Heart right ventricle (tissue), 16 donors: ENCODE data around the gene POTEF. TPM values are rescaled to one million over a fixed set of nuclear protein-coding genes. Genes with fewer than 3 reads are reported as not detected.
A peak's percentile ranks its signal among the peaks of the same experiment; 100 is the strongest.
"Not testable (repeated sequence)": the region's sequence is repeated elsewhere in the genome, so short reads cannot be mapped to it uniquely, and the experiment has no call there.

ENCODE experiments used
- ATAC-seq, 8 donors: fragments of 200-7000 bp; cut with Tn5 transposase; one replicate each; pipeline ENCODE4 v1.9.1; 2020; ENCODE audit warnings: mild to moderate bottlenecking in 8 of 8, moderate library complexity in 8 of 8, moderate number of reproducible peaks in 1 of 8
- DNase-seq, 2 donors: peaks; one replicate each; pipeline ENCODE4 v3.0.0-alpha.2; 2020
- H3K27ac ChIP-seq, 10 donors: fragments of 200-600 bp; sonication (generic) in 2 of 10; one replicate each; pipeline versions ENCODE4 v1.5.0 to v1.8.0; 2020 to 2022; ENCODE audit warnings: mild to moderate bottlenecking in 3 of 10
- H3K27me3 ChIP-seq, 7 donors: fragments of 200-600 bp; one replicate each; pipeline ENCODE4 v1.8.0; 2021 to 2022; ENCODE audit warnings: mild to moderate bottlenecking in 2 of 7
- H3K36me3 ChIP-seq, 9 donors: fragments of 200-600 bp; sonication (generic) in 1 of 9; one replicate each; pipeline versions ENCODE4 v1.5.0 to v1.8.0; 2020 to 2022; ENCODE audit warnings: mild to moderate bottlenecking in 2 of 9
- H3K4me1 ChIP-seq, 9 donors: fragments of 200-600 bp; sonication (generic) in 1 of 9; one replicate each; pipeline versions ENCODE4 v1.5.0 to v1.8.0; 2020 to 2022; ENCODE audit warnings: mild to moderate bottlenecking in 4 of 9
- H3K4me3 ChIP-seq, 10 donors: fragments of 200-600 bp; sonication (generic) in 2 of 10; one replicate each; pipeline versions ENCODE4 v1.5.0 to v1.8.0; 2020 to 2022; ENCODE audit warnings: mild to moderate bottlenecking in 7 of 10, moderate library complexity in 2 of 10
- H3K9me3 ChIP-seq, 11 donors: fragments of 200-600 bp in 10 of 11; sonication (generic) in 2 of 11; one replicate each; pipeline versions ENCODE4 v1.5.0 to v1.8.0; 2013 to 2022; ENCODE audit warnings: mild to moderate bottlenecking in 2 of 11, control low read depth in 1 of 11, moderate library complexity in 1 of 11
- WGBS, 2 donors: extraction: QIAGEN DNeasy Blood & Tissue Kit; methylation state at CpG; one replicate each; pipeline ENCODE4 v1.1.7; 2013; ENCODE audit warnings: inconsistent platforms in 1 of 2; 5-methylcytosine and 5-hydroxymethylcytosine counted together
- intact Hi-C, 10 donors: fragments of 100-400 bp; cut with DNase I; formaldehyde crosslinking; loops; one replicate each; pipeline versions ENCODE4 v1.11.1 to v1.14.2; 2022
- polyA plus RNA-seq, 2 donors: library from polyadenylated mRNA; stranded (reverse); fragments of 200-250 nt; gene quantifications; one replicate each; pipeline ENCODE4 v1.2.3, GENCODE V29; 2013
- total RNA-seq, 10 donors: library from RNA; stranded (reverse); fragmentation: NEBNext Ultra II Directional in 3 of 10; extraction: Animal tissue kit (Norgen Biotek cat#: 25700) in 3 of 10; gene quantifications; one replicate each; pipeline versions ENCODE4 v1.2.1 to v1.2.4, GENCODE V29; 2021 to 2023
- TF ChIP-seq, protein P1 (sequence below), 9 donors: fragments of 200-600 bp; sonication (generic) in 2 of 9; IDR thresholded peaks; one replicate each; pipeline versions ENCODE4 v1.5.0 to v1.8.0; 2021 to 2022; ENCODE audit warnings: antibody characterized with exemption in 9 of 9, mild to moderate bottlenecking in 5 of 9, moderate library complexity in 1 of 9
- donor health status: Arrhythmogenic right ventricular cardiomyopathy.
- donor health status: ischemic (EF 13 %, LVEDD 7.1; RV severe dilation, severe dysfunction).
- donor health status: healthy with polysubstance abuse.
- donor health status: DM: no; HTN: yes; CAD: no.
- donor health status: DM: no; HTN: no; CAD: no.
- donor health status: ischemic (EF 25% LVEDD 6.9; RV normal size, moderate dysfunction).
- donor health status: ischemic (EF 25% LVEDD 5.7; RV mildly dilated, moderate dysfunction).
- donor health status: healthy.
- donor health status: DM: yes; HTN: yes; CAD: no.
- donor health status: Ischemic cardiomyopathy.
- donor health status: ischemic (EF 35%, LVEDD 5.7; RV mildly dilated, moderate dysfunction).
- donor health status: nonischemic (EF 11% LVEDD 7.7; RV severe dilation, severe dysfunction).
- donor health status: DM: yes; HTN: yes; CAD: no.
- donor health status: PGD.
- donor health status: ischemic (EF 29% LVEDD 5.4; RV normal size, mild dysfunction).
- donor health status: nonischemic (EF 23%, LVEDD 6.1; RV moderate dilation, normal function).

Gene POTEF
- total and polyA plus RNA-seq, 12 donors: not detected

GRCh38 chr2:130139331-130140280 is 10.6 kb upstream of the POTEF start:
- H3K9me3 ChIP-seq, H3K4me3 ChIP-seq, H3K27ac ChIP-seq, ATAC-seq, H3K4me1 ChIP-seq, intact Hi-C loops, DNase-seq, H3K36me3 ChIP-seq: not testable (repeated sequence)
- whole genome bisulfite sequencing, 2 donors: 85 to 89% methylated on average over 26 to 27 of the region's 30 CpGs
- H3K27me3 ChIP-seq: peaks cover 0 to 20% (median 9%) of the 10 kb centered on the region in 7 donors

DNA sequence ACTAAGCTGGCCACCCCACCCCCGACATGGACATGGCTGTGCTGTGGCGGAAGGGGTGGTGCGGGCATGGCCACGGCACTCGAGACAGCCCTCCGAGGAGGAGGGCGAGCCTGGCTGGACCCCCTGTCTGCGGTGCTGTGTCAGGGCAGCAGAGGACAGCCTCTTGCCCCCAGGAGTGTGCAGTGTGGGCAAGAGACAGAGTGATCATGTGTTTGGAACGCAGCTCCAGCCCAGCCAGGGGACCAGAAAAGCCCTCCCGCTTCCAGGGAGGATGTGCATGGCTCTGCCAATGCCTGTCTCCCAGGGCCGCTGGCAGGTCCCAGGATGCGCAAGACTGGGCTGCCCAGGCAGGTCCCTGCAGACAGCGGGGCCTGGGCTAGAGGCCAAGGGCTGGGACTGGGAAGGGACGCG is 9.8 kb upstream of the POTEF start:
- H3K27ac ChIP-seq, intact Hi-C loops: not testable (repeated sequence)
- peak in 3 of 8 donors; percentile 24 to 46 (median 28) for ATAC-seq

DNA sequence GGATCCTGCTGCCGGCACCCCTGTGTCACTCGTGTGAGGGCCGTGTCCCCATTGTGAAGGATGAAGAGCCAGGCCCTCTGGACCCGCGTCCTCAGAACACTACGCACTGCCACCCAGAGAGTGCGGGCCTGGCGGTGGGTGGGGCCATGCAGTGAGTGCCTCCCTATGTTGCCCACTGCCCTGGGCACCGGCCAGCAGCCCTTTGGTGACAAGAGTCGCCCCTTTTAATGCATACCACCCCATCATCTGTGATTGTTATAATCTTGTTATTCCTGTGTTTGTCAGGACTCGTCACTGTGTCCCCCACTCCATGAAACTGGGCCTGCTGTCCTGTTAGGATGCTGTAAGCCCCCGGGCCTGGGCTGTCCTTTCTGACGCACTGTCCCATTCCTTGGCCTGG is 9.3 kb upstream of the POTEF start:
- H3K4me3 ChIP-seq, DNase-seq, ATAC-seq, H3K4me1 ChIP-seq, H3K9me3 ChIP-seq, H3K36me3 ChIP-seq, intact Hi-C loops, H3K27ac ChIP-seq: not testable (repeated sequence)
- 88 to 91% methylated on average over 9 to 10 of the region's 13 CpGs for WGBS, 2 donors
- H3K27me3 ChIP-seq: peaks cover 0 to 12% (median 4%) of the 10 kb centered on the region in 7 donors

More for the DNA sequence above, 9.8 kb upstream of the POTEF start:
- not testable (repeated sequence) for H3K9me3 ChIP-seq, DNase-seq, H3K4me1 ChIP-seq, H3K4me3 ChIP-seq, H3K36me3 ChIP-seq
- peaks cover 0 to 15% (median 6%) of the 10 kb centered on the region in 7 donors for H3K27me3 ChIP-seq
- WGBS, 2 donors: 68 to 73% methylated on average over 15 of the region's 15 CpGs

- WGBS, 2 donors: 73 to 79% methylated on average over 4 of the region's 5 CpGs
- DNase-seq, H3K27ac ChIP-seq, H3K27me3 ChIP-seq, H3K36me3 ChIP-seq, H3K9me3 ChIP-seq, H3K4me1 ChIP-seq, ATAC-seq, intact Hi-C loops, H3K4me3 ChIP-seq: not testable (repeated sequence)
These were observed 8.1 kb upstream of the POTEF start for GRCh38 chr2:130137118-130137517.

GRCh38 chr2:130136546-130136945 is 7.5 kb upstream of the POTEF start:
- H3K4me3 ChIP-seq, ATAC-seq: not testable (repeated sequence)
- whole genome bisulfite sequencing, 2 donors: 90 to 95% methylated on average over 8 of the region's 10 CpGs

DNA sequence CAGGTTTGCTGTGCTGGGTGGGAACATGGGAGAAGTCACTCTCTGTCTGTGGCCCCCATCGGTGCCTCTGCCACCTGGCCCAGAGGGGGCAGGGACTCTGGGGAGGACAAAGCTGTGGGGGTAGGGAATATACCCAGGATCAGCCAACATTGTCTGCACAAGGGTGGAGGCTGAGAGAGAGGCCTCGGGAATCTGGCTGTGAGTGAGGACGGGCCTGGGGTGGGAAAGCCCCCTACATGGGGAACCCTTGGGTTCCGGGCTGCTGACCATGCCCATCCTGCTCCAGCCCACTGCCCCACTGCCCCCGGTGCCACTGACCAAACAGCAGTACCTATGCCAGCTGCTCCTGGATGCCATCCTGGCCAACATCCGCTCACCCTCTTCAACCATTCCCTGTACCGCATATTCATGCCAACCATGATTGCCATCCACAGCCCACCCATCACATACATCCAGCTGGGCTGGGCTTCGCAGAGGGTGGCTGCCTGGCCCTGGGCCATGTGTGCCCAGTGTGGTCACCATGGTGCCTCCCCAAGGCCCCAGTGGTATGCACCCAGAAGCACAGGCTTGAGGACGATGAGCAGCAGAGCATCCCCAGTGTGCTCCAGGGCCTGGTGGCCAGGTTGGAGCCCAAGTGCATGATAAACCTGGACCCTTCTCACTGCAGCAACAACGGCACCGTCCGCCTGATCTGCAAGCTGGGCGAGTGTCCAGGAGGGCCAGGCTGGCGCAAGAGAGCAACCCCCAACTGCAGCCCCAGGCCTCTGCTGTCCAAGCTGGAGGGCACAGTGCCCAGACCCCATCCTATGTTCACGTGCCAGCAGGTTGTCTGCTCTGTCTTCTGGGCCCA is 6.9 kb upstream of the POTEF start:
- Histone ChIP-seq H3K27ac (no peak overlapping the region), H3K9me3 (no peaks in the 10 kb centered on the region), H3K4me1 (no peaks in the 10 kb centered on the region), H3K36me3 (no peaks in the 10 kb centered on the region), H3K27me3 (peaks cover 0 to 5% (median 0%) of the 10 kb centered on the region in 7 donors), H3K4me3 (no peak overlapping the region)
- intact Hi-C loops: no loop called here
- DNase-seq: no peak
- ATAC-seq: no peak
- WGBS, 2 donors: 92 to 94% methylated on average over 15 of the region's 15 CpGs
- TF ChIP-seq, protein P1, sequence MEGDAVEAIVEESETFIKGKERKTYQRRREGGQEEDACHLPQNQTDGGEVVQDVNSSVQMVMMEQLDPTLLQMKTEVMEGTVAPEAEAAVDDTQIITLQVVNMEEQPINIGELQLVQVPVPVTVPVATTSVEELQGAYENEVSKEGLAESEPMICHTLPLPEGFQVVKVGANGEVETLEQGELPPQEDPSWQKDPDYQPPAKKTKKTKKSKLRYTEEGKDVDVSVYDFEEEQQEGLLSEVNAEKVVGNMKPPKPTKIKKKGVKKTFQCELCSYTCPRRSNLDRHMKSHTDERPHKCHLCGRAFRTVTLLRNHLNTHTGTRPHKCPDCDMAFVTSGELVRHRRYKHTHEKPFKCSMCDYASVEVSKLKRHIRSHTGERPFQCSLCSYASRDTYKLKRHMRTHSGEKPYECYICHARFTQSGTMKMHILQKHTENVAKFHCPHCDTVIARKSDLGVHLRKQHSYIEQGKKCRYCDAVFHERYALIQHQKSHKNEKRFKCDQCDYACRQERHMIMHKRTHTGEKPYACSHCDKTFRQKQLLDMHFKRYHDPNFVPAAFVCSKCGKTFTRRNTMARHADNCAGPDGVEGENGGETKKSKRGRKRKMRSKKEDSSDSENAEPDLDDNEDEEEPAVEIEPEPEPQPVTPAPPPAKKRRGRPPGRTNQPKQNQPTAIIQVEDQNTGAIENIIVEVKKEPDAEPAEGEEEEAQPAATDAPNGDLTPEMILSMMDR (IDR thresholded peaks at IDR 0.05): no peak

More at GRCh38 chr2:130136546-130136945, 7.5 kb upstream of the POTEF start:
- DNase-seq, H3K27me3 ChIP-seq, H3K36me3 ChIP-seq, H3K27ac ChIP-seq, H3K9me3 ChIP-seq, H3K4me1 ChIP-seq, intact Hi-C loops: not testable (repeated sequence)

- H3K4me1 ChIP-seq, intact Hi-C loops, H3K36me3 ChIP-seq, DNase-seq, H3K27ac ChIP-seq, H3K4me3 ChIP-seq, H3K9me3 ChIP-seq, H3K27me3 ChIP-seq: not testable (repeated sequence)
- 89 to 90% methylated on average over 13 to 14 of the region's 14 CpGs for WGBS, 2 donors
- peak in 1 of 8 donors; percentile 13 for ATAC-seq
These were observed 558 bp downstream of the POTEF start for GRCh38 chr2:130128464-130128863.

DNA sequence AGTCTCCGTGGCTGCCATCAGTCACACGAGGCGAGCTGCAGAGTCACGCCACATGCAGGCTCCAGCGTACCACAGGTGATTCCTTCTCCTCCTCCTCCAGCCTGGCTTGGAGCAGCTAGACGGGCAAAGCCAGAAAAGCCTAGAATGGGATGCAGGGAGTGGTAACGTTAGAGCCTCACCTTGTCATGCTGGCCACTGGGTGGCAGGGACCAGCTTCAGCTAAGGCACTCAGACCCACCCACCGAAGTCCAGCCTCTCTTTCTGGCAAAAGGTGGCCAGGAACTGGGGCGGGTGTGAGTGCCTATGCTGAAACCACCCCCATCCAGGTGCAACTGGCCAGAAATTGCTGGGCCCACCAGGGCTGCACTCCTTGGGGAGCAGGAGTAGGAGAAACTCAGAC is 1.3 kb downstream of the POTEF start:
- H3K36me3 ChIP-seq, H3K9me3 ChIP-seq, H3K27ac ChIP-seq, H3K27me3 ChIP-seq, DNase-seq, intact Hi-C loops, H3K4me1 ChIP-seq, H3K4me3 ChIP-seq, ATAC-seq: not testable (repeated sequence)
- 58% methylated on average over 3 of the region's 9 CpGs; no CpG with 5 or more reads in 1 of the 2 donors for WGBS, 2 donors

GRCh38 chr2:130120924-130121323 is 8.1 kb downstream of the POTEF start:
- 87 to 92% methylated on average over 29 to 33 of the region's 45 CpGs for WGBS, 2 donors
- H3K4me1 ChIP-seq, DNase-seq, H3K36me3 ChIP-seq, H3K27me3 ChIP-seq, ATAC-seq, H3K4me3 ChIP-seq, H3K9me3 ChIP-seq, H3K27ac ChIP-seq, intact Hi-C loops: not testable (repeated sequence)
